Activated CD4-positive, alpha-beta memory T cell treated with anti-CD3 and anti-CD28 coated beads for 36 hours (primary cell): ENCODE measurements around the gene OR4F17. TPM values are rescaled to one million over a fixed set of nuclear protein-coding genes. Genes with fewer than 3 reads are reported as not detected.
A peak's percentile ranks its signal among the peaks of the same experiment; 100 is the strongest.
"Not testable (repeated sequence)": the region's sequence is repeated elsewhere in the genome, so short reads cannot be mapped to it uniquely, and the experiment has no call there.

Experiments
- CTCF ChIA-PET: fragments of 350-600 bp; sonication (Branson Sonifier 250); formaldehyde crosslinking; loops from one replicate; lab custom pipeline; 2021; ENCODE audit warnings: antibody characterized with exemption, inconsistent platforms; lab: Charles Lee
- POLR2A ChIA-PET: fragments of 350-600 bp; sonication (Branson Sonifier 250); formaldehyde crosslinking; loops from one replicate; lab custom pipeline; 2021; ENCODE audit warnings: antibody characterized with exemption; lab: Charles Lee
- DNase-seq: peaks from one replicate; pipeline ENCODE4 v3.0.0-alpha.2; 2020
- H3K27ac Mint-ChIP-seq: one replicate; pipeline ENCODE4 v1.8.0; 2021; ENCODE audit warnings: mixed read lengths
- H3K27me3 Mint-ChIP-seq: one replicate; pipeline ENCODE4 v1.8.0; 2021; ENCODE audit warnings: mixed read lengths
- H3K36me3 Mint-ChIP-seq: one replicate; pipeline ENCODE4 v1.8.0; 2021; ENCODE audit warnings: mixed read lengths
- H3K4me1 Mint-ChIP-seq: one replicate; pipeline ENCODE4 v1.8.0; 2021; ENCODE audit warnings: low read depth, mixed read lengths
- H3K4me3 Mint-ChIP-seq: one replicate; pipeline ENCODE4 v1.8.0; 2021; ENCODE audit warnings: mild to moderate bottlenecking, mixed read lengths
- H3K9me3 Mint-ChIP-seq: one replicate; pipeline ENCODE4 v1.8.0; 2021; ENCODE audit warnings: mixed read lengths
- intact Hi-C: fragments of 100-400 bp; cut with micrococcal nuclease; formaldehyde crosslinking; loops from one replicate; pipeline ENCODE4 v1.15.1; 2023
- total RNA-seq, 2 experiments: library from RNA; stranded (reverse); gene quantifications; one replicate each; pipeline ENCODE4 v1.2.3, GENCODE V29; 2021

Gene OR4F17
- total RNA-seq, result not detected

- DNase-seq, intact Hi-C loops, POLR2A ChIA-PET, H3K4me3 Mint-ChIP-seq, H3K27me3 Mint-ChIP-seq, H3K27ac Mint-ChIP-seq, H3K36me3 Mint-ChIP-seq, CTCF ChIA-PET, H3K4me1 Mint-ChIP-seq, H3K9me3 Mint-ChIP-seq: not testable (repeated sequence)
Measured at GRCh38 chr19:106804-107203, at the start of gene OR4F17. Gene OR4F17, plus strand, starts transcription at chr19:107104. Its CDS starts 3,575 bp downstream, at chr19:110679.

GRCh38 chr19:70793-71192, 36.1 kb upstream of the OR4F17 start:
- peak; percentile 54 for DNase-seq
- H3K4me1 Mint-ChIP-seq, H3K4me3 Mint-ChIP-seq, CTCF ChIA-PET, H3K27me3 Mint-ChIP-seq, intact Hi-C loops, H3K27ac Mint-ChIP-seq, H3K9me3 Mint-ChIP-seq, POLR2A ChIA-PET, H3K36me3 Mint-ChIP-seq: not testable (repeated sequence)

GRCh38 chr19:82864-83263, 24.0 kb upstream of the OR4F17 start:
- H3K27me3 Mint-ChIP-seq, POLR2A ChIA-PET, DNase-seq, H3K36me3 Mint-ChIP-seq, intact Hi-C loops, H3K27ac Mint-ChIP-seq, H3K4me1 Mint-ChIP-seq, H3K4me3 Mint-ChIP-seq, H3K9me3 Mint-ChIP-seq, CTCF ChIA-PET: not testable (repeated sequence)

GRCh38 chr19:83626-84025, 23.3 kb upstream of the OR4F17 start:
- H3K9me3 Mint-ChIP-seq, H3K4me1 Mint-ChIP-seq, DNase-seq, CTCF ChIA-PET, H3K27ac Mint-ChIP-seq, intact Hi-C loops, POLR2A ChIA-PET, H3K36me3 Mint-ChIP-seq, H3K27me3 Mint-ChIP-seq, H3K4me3 Mint-ChIP-seq: not testable (repeated sequence)

- CTCF ChIA-PET, intact Hi-C loops, H3K9me3 Mint-ChIP-seq, H3K27ac Mint-ChIP-seq, POLR2A ChIA-PET, H3K36me3 Mint-ChIP-seq, H3K4me1 Mint-ChIP-seq, DNase-seq, H3K27me3 Mint-ChIP-seq, H3K4me3 Mint-ChIP-seq: not testable (repeated sequence)
Measured at GRCh38 chr19:90678-91077, 16.2 kb upstream of the OR4F17 start.

- DNase-seq, H3K36me3 Mint-ChIP-seq, H3K27me3 Mint-ChIP-seq, H3K4me1 Mint-ChIP-seq, H3K4me3 Mint-ChIP-seq, H3K27ac Mint-ChIP-seq, POLR2A ChIA-PET, intact Hi-C loops, CTCF ChIA-PET, H3K9me3 Mint-ChIP-seq: not testable (repeated sequence)
Measured at GRCh38 chr19:94794-95193, 12.1 kb upstream of the OR4F17 start.

- H3K4me1 Mint-ChIP-seq, H3K27me3 Mint-ChIP-seq, H3K27ac Mint-ChIP-seq, POLR2A ChIA-PET, H3K4me3 Mint-ChIP-seq, H3K9me3 Mint-ChIP-seq, DNase-seq, CTCF ChIA-PET, intact Hi-C loops, H3K36me3 Mint-ChIP-seq: not testable (repeated sequence)
Measured at GRCh38 chr19:97647-98046, 9.3 kb upstream of the OR4F17 start.

- H3K36me3 Mint-ChIP-seq, intact Hi-C loops, H3K9me3 Mint-ChIP-seq, DNase-seq, H3K27me3 Mint-ChIP-seq, H3K4me1 Mint-ChIP-seq, H3K27ac Mint-ChIP-seq, H3K4me3 Mint-ChIP-seq, POLR2A ChIA-PET, CTCF ChIA-PET: not testable (repeated sequence)
Measured at GRCh38 chr19:120443-121140, 13.7 kb downstream of the OR4F17 start.

Other genes starting within 250 kb of the OR4F17 start
- under 1 TPM; 0.51 to 0.67 TPM for gene PLPP2, start 184.3 kb downstream of the OR4F17 start, total RNA-seq
- gene MIER2, start 237.7 kb downstream of the OR4F17 start, total RNA-seq, result 10 to 100 TPM; 22.1 to 23.1 TPM